Fibroblast of mammary gland (primary cell): Measurements from ENCODE around the gene BCAS3.
A peak's percentile ranks its signal among the peaks of the same experiment; 100 is the strongest.

Experiments
- DNase-seq: peaks from one replicate; pipeline ENCODE4 v3.0.0-alpha.2; 2010; ENCODE audit warnings: low read depth
- H3K4me3 ChIP-seq: 2 replicates; pipeline ENCODE4 v1.5.1; 2011; ENCODE audit warnings: low read depth, mild to moderate bottlenecking, low read length, moderate library complexity; ENCODE audit not compliant: control insufficient read depth
- TF ChIP-seq, protein P1 (sequence below): conservative IDR thresholded peaks from 2 replicates; pipeline ENCODE4 v1.5.1; 2011; ENCODE audit warnings: low read depth, low read length, inconsistent platforms; ENCODE audit not compliant: control insufficient read depth, insufficient read depth

The BCAS3 gene

DNA sequence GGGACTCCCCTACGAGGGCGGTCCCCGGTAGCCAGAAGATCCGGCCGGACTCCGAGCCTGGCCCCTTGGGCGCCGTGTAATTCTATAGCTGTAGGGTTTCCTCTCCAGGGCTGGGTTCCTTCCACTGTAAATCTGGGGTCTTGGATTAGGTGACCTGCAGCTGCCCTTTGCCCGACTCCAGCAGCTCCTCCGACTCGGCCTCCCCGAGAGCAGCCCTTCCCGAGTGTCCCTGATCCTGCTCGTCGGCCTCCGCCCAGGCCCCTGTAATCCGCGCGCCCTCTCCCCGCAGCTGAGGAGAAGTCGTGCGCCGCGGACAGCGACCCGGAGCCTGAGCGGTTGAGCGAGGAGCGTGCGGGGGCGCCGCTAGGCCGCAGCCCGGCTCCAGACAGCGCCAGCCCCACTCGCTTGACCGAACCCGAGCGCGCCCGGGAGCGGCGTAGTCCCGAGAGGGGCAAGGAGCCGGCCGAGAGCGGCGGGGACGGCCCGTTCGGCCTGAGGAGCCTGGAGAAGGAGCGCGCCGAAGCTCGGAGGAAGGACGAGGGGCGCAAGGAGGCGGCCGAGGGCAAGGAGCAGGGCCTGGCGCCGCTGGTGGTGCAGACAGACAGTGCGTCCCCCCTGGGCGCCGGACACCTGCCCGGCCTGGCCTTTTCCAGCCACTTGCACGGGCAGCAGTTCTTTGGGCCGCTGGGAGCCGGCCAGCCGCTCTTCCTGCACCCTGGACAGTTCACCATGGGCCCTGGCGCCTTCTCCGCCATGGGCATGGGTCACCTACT, 727.4 kb downstream of the BCAS3 start:
- H3K4me3 ChIP-seq = no peak overlapping the region
- DNase-seq = no peak

DNA sequence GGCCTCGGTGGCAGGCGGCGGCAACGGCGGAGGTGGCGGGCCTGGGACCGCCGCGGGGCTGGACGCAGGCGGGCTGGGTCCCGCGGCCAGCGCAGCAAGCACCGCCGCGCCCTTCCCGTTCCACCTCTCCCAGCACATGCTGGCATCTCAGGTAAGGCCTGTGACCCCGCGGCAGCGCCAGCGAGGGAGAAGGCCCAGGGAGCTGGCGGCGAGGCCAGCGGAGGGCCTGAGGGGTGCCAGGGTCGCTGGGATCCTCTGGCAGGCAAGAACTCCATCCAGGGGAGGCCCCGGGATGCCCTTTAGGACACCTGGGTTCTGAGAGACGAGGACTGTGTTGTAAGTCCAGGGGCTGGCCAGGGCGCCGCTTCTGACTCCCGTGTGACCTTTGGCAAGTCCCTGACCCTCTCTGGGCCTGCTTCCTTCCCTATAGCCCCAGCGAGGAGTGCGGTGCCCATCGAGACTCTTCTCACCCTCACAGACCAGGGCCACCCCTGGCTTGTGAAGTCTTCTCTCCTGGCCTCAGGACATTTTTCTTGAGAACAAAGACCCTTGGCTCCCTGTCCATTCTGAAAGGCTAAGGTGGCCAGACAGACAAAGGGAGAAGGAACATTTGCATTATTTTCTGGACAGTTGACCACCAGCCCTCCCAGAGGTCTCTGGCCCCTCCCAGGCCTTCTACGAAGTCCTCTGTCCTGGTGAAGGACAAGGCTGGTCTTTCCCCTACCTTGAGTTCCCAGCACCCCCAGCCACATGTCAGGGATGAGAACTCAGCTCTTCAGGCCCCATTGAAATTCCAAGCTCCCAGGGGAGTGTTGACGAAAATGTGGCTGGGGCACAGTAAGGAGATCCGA, 728.3 kb downstream of the BCAS3 start:
- DNase-seq = no peak
- TF ChIP-seq, protein P1, sequence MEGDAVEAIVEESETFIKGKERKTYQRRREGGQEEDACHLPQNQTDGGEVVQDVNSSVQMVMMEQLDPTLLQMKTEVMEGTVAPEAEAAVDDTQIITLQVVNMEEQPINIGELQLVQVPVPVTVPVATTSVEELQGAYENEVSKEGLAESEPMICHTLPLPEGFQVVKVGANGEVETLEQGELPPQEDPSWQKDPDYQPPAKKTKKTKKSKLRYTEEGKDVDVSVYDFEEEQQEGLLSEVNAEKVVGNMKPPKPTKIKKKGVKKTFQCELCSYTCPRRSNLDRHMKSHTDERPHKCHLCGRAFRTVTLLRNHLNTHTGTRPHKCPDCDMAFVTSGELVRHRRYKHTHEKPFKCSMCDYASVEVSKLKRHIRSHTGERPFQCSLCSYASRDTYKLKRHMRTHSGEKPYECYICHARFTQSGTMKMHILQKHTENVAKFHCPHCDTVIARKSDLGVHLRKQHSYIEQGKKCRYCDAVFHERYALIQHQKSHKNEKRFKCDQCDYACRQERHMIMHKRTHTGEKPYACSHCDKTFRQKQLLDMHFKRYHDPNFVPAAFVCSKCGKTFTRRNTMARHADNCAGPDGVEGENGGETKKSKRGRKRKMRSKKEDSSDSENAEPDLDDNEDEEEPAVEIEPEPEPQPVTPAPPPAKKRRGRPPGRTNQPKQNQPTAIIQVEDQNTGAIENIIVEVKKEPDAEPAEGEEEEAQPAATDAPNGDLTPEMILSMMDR = no peak
- no peak overlapping the region for H3K4me3 ChIP-seq

More for the DNA sequence above, 727.4 kb downstream of the BCAS3 start:
- TF ChIP-seq, protein P1 = no peak

DNA sequence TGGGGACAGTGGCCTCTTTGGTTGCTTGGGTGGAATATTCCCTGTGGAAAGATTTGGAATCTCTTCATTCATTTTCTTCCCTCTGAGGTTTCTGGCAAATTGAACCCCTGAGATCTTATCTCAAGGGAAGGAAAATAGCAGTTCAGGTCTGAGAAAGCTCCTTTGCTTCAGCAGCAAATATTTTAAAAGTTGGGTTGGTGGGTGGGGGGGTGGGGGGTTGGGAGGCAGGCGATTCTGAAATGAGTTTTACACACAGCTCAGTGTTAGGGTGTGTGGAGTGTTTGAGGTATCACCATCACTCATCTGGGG, 728.8 kb downstream of the BCAS3 start:
- H3K4me3 ChIP-seq = no peak overlapping the region
- TF ChIP-seq, protein P1 = no peak
- DNase-seq = no peak

DNA sequence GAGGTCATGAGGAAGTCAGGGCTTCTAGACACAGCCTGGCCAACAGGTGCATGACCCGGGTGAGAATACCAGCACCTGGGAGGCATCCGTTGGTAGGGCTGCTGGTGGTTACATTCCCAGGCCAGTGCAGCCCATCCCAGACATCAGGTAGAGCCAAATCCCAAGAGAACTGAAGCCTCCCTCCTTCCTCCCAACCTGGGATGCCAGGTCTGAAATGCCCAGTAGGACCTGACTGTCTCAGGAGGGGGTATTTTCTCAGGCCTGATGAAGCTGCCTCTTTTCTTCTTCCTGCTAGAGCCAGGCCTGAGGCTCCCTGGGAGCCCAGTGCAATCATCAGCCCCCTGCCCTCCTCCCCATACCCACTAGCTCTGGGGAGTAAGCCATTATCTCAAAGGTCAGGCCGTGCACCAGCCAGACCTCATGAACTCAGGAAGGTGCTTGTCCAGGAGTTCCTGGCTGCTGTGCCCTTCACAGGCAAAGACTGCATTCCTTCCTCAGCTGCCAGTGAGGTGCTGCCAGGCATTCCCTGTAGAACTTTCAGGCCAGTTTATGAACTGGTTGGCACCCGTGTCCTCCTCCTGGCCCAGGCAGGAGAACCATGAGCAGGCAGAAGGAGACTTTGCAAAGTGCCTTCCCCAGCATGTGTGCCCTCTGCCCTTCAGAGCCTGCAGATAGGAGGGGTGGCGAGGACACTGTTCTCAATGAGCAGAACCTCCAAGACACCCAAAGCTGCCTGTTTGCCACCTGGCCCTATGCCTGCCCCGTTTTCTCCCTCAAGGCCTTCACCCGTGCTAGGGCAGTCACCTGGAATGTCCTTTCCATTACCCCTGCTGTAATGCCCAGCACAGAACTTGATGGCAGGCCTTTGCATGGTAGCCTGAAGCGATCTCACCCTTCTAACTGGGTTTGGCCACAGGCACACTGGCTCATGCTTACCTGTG, 729.6 kb downstream of the BCAS3 start:
- no peak for DNase-seq
- TF ChIP-seq, protein P1 = no peak
- H3K4me3 ChIP-seq = no peak overlapping the region

DNA sequence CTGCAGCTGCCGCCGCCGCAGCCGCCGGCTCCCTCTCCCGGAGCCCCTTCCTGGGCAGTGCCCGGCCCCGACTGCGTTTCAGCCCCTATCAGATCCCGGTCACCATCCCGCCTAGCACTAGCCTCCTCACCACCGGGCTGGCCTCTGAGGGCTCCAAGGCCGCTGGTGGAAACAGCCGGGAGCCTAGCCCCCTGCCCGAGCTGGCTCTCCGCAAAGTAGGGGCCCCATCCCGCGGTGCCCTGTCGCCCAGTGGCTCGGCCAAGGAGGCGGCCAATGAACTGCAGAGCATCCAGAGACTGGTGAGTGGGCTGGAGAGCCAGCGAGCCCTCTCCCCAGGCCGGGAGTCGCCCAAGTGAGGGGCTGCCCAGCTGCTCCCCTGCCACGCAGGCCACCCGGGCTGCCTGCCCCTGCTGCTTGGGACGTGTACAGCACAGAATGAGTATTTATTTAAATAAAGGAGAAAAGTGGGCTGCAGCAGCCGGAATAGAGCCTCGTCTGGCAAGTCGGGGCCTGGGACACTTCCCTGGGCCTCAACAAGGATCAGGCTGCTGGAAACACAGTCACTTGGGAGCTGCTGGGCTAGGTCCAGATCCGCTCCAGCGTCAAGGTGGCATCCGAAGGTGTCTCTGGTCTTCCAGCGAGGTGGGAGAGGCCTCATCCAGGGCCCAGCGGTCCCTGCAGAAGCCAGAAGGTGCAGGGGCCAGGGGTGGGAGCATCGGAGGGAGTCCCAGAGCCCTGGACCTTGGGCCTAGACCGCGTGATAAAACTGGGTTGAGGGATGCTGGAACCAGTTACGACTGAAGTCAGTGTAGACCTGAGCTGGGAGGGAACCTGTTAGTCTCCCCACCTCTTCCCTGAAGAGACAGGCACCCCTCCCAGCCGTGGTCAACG, 730.7 kb downstream of the BCAS3 start:
- peak overlapping the region; percentile 0 for H3K4me3 ChIP-seq
- TF ChIP-seq, protein P1 = no peak
- no peak for DNase-seq
